GM18499 (cell line): ENCODE measurements around the gene CCDC24.

Source experiments
- ATAC-seq: cut with Tn5 transposase; IDR thresholded peaks from one replicate; pipeline ENCODE4 v1.9.1; 2021; ENCODE audit warnings: moderate number of reproducible peaks; ENCODE audit not compliant: insufficient read depth, unreplicated experiment

The CCDC24 gene

DNA sequence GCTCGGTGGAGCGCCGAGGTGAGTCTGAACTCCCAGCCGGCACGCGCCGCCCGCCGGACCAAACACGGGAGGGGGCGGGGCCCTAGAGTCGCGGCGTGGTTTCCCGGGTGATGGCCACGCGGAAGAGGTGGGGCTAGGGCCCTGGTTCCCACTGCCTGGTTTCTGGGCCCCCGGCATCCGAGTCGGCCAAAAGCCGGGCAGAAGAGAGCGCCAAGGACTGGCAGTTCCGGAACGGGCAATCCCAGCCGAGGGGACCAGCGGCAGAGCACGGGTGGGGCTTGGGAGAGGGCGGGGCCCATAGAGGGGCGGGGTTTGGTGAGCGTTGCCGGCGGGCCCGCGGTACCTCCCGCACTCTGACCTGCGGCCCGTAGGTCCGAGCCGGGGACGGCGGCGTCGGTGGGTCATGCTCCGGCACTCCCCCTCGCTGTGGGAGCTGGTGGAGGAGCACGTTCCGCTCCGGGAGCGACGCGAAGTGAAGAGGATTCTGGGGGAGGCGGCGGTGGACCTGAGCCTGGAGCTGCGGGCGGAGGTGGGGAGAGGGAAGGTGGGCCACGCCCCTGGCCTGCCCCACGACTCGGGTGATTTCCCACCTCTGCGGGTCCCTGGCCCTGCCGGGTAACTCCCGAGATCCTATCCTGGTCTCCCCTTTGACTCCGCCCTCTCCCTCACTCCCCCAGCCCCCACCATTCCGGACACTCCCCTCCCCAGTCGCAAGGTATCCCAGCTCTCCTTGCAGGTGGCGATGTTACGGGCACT lies at the start of gene CCDC24:
Gene CCDC24 (plus strand): TSS at position 124 of the 756 bp plus-strand sequence. CDS start 280 bp downstream, at position 404.
- no peak for ATAC-seq

DNA sequence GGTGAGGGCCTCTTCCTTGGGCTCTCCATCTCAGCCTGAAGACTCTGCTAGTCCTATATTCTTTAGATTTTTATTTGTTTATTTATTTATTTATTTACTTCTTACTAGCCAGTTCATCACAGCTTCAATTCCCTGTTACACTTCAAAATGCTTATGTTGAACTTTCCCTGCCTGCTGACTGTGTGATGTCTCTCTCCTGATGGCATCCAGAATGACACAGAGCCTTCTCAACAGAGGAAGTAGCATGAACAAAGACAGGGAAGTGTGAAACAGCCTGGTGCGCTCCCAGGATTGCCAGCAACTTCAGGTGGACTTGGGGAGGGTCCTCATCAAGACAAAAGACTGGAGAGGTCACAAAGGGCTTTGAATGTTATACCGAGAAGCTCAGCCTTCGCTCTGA lies 49.0 kb upstream of the CCDC24 start:
- no peak for ATAC-seq

DNA sequence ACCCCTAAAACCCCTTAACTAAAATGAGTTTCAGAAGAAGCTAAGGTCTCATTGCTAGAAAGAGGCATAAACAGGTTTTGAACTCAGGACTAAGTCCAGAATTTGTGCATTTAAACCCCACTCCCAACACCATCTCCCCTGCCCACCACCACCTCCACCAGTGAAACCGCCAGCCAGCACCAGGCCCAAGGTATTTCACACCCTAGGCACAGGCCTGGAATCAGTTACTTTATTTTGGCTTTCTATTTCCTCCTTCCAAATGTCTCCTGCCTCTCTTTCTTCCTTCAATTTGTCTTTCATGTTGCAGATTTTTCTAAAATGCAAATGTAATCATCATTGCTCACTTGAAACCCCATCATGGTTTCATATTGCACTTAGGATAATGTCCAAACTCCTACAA lies 46.5 kb upstream of the CCDC24 start:
- ATAC-seq, result no peak

DNA sequence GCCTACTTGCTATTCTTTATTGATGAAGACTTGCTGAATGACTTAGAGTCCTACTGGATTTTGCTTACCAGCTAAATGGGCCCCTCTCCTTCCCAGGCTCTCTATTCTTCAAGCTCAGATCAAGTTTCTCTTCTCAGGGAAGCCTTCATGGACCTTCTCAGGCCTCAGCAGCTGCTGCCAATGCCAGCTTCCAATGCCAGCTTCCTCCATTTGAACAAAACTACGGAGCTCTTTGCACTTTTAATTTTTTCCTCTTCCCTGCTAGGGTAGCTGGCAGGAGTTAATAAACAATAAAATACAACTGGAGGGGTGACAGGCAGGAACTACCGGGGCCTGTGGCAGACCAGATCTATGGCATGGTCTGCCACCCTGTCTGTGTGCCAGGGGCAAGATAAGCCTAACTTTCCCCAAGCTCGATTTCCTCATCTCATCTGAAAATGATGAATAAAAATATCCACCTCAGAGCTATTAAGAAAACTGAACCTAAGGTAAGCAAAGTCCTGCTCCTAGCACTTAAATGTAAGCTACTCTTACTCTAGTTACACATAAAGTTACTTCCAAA lies 45.6 kb upstream of the CCDC24 start:
- ATAC-seq, result no peak

DNA sequence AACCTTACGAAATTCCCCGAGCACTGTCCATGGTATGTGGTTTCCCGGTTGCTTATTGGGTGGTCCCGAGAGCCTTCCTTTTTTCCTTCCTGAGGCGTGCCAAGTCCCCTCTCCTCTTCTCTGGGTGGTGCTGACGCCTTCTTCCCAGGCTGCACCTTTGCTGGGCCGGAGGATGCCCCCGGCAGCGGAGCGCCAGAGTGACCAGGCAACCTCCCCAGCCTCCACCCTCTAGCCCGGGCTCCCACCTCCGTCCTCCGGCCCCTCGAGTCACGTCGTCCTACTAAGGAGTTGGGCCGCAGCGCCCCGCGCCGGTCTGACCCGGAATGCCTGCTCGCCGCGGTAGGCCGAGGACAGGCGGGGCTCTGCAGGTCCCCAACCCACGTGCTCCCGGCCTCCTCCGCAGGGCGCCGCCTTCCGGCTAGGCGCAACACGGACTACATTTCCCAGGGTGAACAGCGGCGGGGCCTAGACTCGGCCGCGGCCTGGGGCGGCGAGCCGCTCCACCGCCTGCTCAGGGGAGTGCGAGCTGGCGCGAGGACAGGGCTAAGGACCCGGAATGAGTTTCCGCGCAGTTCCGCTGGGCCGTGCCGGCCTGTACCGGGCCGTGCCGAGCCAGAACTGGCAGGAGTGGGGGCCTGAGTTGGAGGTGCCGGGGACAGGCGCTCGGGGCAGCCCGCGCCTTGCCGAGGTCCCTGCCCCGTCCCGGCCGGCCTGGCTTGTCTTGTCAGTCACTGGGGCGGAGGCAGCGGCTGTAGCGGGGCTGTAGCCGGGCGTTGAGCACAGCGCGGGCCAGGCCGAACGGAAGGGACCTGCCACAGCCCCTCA lies 45.0 kb upstream of the CCDC24 start, which contains the start of gene IPO13:
Gene IPO13 (plus strand): TSS at position 715 of the 825 bp plus-strand sequence. CDS start 651 bp downstream, outside the sequence.
- ATAC-seq, result peak; percentile 70

DNA sequence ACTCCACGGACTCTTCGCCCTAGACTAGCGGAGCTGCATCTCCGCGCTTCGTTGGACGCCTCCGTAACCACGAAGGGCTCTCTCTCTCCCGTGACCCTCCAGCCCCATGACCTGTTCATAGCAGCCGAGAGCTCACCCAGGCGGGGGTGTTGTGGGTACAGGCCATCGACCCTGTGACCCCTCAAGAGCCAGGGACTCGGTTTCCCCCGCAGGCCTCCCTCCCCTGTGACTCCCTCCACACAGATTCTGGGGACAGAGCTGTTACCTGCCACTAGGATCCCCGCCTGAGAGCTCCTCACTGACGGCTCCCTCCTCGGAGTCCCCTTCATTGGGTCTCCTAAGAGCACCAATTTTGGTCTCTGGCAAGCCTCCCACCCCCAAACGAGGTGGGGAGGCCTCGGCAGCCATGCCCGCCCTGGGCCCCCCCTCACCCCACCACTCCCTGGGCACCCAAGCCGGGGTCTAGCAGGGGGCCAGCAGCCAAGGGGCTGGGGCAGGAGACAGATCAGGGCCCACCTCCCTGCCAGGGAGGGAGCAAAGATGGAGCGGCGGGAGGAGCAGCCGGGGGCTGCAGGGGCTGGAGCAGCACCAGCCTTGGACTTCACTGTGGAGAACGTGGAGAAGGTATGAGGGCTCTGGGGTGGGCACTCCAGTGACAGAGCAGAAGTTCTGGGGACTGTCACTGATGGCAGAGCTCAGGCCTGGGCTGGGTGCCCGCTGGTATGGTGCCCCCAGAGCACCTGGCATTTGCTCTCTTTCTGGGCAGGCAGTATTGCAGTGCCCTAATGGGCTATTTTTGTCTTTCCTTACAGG lies 44.1 kb upstream of the CCDC24 start:
- ATAC-seq, result no peak

DNA sequence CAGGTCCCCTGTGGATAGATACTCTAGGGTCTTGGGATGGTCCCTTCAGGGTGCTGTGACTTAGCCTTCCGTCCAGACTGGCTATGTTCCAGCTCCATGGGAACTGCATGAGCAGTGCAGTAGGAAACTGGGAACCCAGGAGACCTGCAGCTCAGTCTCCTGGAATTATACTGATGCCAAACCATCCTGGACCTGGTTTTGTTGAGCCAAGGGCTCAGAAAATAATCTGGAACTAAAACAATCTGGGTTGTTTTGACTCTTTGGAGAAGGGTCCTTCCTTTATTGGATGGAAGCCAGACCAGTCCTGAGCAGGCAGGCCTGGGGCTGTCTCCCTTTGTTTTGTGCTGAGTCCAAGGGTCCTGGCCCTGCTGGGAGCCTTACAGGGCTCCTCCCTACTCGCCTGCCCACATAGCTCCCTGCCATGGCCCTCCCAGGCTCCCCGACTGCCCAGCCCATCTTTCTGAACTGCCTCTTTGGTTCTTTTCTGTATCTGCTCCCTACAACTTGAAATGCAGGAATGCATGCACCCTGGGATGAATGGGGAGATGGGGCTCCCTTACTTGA lies 43.4 kb upstream of the CCDC24 start:
- no peak for ATAC-seq

DNA sequence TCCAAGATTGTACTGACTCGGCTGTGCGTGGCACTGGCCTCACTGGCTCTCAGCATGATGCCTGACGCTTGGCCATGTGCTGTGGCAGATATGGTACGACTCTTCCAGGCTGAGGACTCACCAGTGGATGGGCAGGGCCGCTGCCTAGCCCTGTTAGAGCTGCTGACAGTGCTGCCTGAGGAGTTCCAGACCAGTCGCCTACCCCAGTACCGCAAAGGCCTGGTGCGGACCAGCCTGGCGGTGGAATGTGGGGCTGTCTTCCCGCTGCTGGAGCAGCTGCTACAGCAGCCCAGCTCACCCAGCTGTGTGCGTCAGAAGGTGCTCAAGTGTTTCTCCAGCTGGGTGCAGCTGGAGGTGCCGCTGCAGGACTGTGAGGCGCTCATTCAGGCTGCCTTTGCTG lies 41.7 kb upstream of the CCDC24 start:
- no peak for ATAC-seq

DNA sequence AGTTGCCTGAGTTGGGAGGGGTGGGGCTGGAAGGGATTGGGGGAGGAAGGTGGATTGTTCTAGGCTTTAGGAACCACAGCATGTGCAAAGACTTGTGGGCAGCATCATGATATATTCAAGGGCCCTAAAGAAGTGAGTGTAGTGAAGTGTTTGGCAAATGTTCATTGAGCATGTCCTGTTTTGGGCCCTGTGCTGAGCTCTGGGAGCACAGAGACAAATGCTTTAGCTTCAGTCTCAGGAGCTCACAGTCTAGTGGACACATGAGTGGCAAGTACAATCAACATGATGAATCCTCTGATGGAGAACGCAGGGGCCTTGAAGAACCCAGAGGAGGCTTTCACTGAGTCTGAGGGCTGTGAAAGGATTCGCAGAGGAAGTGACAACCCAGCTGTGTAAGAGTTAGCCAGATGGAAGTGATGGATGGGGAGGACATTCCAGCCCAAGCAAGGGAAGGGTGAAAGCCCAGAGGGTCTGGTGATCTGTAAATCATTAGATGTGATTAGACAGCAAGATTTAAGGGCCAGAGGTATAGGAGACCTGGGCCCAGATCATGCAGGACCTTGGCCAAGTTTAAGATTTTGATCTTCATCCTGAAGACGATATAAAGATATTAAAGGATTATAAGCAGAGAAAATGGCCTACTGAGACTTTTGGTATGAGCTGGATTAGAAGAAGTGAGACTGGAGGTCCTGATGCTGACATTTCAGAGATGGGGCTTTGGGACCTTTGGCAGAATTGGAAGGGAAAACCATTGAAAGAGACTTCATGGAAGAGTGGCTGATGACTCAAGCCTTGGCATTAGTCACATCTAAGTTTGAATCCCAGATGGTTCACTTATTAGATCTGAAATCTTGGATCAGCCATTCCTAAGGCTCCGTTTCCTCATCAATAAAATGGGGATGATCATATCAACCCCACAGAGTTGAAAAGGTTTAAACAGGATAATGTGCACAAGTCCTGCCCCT lies 40.1 kb upstream of the CCDC24 start:
- no peak for ATAC-seq

DNA sequence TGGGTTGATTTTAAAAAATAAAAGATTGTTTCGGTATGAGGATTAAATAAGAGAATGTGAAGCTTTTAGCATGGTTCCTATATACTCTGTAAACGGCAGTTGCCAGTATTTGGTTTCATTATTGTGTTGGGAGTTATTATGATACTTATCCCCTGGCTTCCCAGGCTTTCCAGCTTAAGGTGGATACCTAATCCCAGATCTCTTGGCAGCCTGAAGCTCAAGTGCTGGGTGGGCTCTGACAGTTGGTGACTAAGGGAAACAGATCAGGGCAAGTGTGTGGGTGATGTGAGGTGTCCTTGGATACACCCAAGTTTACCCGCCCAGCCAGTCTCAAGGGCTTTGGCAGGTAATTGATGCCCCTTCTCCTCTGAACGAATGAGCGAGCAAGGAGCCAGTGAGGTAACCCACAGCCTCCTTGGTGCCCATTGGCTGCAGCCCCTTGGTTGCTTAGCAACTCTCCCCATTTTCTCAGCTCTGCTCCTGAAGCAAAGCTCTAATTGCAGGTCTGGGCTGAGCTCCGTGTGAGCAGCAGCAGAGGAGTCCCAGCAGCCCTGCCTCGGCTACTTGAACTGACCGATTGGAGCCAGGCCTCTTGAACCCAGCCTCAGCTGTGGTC lies 38.6 kb upstream of the CCDC24 start:
- ATAC-seq, result no peak

DNA sequence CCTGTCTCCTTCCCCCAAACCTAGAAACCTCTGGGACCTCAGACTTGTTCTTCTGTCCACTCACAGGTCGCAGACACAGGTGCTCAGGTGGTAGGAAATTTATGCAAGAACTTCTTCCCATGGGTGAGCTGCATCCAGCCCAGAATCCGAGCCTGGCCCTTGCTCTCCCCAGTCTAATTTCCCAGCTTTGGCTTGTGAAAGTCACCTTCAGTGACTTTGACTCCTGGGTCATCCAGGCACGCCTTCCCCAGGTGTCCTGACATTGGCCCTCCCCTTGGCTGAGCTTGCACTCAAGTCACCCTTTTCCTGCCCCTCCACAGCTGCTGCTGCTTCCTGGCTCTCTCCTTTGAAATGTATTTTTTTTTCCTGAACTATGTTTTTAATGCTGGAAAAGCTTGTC lies 38.0 kb upstream of the CCDC24 start:
- no peak for ATAC-seq

DNA sequence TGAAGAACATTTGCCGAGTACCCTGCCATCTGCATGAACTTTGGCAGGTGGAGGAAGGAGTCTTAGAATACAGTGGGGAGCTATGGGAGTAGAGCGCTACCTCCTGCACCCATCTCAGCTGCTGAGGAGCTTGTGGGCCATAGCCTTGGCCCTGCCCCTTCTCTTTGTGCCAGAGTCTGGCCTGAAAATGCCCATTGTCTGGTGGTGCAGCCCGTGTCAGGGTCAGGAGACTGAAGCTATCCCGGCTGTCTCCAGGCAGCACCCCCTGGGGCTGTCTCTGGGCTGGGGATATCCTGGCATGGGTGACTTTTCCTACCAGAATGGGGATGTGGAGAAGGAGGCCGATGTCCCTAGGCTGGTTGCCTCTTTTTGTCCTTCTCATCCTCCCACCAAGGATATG lies 37.4 kb upstream of the CCDC24 start:
- no peak for ATAC-seq

DNA sequence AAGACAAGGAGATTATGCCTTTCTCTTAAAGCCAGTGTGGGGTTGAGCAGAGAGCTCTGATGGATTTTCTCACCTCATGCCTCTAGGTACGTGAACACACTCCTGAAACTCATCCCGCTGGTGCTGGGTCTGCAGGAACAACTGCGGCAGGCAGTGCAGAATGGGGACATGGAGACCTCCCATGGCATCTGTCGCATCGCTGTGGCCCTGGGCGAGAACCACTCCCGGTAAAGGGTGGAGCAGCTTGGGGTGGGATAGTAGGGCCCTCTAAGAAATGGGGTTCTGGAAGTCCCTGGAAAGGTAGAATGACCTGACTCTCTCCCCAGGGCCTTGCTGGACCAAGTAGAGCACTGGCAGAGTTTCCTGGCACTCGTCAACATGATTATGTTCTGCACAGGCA lies 35.2 kb upstream of the CCDC24 start:
- ATAC-seq, result no peak

DNA sequence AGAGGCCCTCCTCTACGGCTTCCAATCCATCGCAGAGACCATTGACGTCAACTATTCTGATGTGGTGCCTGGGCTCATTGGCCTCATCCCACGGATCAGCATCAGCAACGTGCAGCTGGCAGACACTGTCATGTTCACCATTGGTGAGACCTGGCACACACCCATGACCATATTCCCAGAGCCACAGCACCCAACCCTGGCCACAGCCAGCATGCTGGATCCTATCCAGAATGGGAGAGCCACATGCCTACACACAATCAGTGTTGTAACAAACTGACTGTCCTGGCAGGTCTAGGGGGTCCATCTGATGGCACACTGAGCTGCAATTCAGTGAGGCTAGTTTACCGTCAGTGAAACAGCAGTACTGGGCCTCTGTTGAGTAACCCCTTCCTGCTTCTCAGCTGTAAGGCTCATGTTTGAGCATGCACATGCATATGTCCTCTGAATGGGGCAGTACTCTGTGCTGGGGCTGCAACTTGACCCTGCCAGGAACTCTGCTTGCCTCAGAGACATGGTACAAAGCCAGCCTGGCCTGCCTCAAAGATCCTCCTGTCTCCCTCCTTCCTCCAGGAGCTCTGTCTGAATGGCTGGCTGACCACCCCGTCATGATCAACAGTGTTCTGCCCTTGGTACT lies 33.9 kb upstream of the CCDC24 start:
- ATAC-seq, result no peak

DNA sequence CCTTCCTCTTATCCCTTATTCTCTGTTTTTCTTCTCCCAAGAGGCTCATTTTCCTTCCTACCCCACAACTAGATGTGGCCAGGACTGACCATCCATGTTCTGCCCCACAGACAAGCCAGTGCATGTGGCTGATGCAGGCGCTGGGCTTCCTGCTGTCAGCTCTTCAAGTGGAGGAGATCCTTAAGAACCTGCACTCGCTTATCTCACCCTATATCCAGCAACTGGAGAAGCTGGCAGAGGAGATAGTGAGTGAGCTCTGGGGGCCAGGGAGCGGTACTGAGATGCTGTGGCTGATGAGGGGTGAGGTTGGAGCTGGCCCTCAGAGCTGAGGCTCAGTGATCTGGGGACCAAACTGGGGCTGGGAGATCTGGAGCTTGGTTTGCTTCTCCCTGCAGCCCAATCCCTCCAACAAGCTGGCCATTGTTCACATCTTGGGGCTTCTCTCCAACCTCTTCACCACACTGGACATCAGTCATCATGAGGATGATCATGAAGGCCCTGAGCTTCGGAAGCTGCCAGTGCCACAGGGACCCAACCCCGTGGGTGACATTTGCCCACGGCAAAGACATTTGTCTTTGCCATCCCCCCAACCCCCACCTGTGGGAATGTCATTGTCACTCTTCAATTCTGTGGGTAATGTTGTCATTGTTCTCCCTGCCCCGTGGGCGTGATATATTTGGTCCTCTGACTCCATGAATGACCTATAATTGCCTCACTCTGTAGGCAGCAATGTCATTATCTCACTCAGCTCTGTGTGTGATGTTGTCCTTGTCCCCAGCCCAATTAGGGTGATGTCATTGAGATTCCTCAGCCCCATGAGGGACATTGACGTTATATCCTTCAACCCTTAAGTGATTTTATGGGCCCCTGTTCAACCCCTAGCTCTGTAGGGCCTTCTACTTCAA lies 32.8 kb upstream of the CCDC24 start:
- ATAC-seq, result no peak

DNA sequence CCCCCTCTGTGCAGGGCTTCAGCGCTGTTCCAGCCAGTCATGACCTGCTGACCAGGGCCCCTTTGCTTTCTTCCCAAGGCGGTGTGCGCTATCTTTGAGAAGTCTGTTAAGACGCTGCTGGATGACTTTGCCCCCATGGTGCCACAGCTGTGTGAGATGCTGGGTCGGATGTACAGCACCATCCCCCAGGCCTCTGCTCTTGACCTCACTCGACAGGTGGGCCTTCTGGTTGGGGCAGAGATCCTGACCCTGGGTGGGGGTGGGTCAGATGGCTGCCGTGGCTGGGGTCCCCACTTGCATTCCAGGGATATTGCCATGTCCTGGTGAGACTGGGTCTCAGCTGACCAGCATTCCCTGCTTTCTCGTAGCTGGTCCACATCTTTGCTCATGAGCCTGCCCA lies 30.6 kb upstream of the CCDC24 start:
- no peak for ATAC-seq

DNA sequence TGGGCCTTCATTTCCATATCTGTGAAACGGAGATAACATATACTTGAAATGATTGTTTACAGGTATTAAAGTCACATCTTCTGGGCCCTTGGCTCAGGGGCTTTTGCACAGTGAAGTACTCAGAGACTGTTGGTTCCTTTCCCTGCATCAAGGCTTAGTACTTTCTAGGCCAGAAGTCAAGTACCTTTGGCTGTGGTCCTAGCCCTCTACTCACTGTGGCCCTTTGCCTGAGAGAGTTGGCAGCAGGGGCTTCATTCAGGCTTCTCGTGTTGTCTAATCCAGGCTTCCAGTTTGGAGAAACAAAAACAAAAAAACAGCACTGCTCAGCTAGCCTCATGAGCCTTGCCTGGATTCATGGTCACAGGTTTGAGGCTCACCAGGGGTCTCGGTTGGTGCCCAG lies 29.7 kb upstream of the CCDC24 start:
- ATAC-seq, result no peak
